GM23248 (cell line): ENCODE results near the gene GRB14. TPM values are rescaled to one million over a fixed set of nuclear protein-coding genes. Genes with fewer than 3 reads are reported as not detected.

Source experiments
- DNase-seq: peaks from one replicate; pipeline ENCODE4 v3.0.0-alpha.2; 2015
- H2AFZ ChIP-seq: fragments of 200-600 bp; sonication (generic); 2 replicates; pipeline ENCODE4 v1.6.1; 2016; ENCODE audit warnings: antibody characterized with exemption
- H3F3A ChIP-seq: fragments of 200-600 bp; sonication (generic); 2 replicates; pipeline ENCODE4 v1.6.1; 2016; ENCODE audit warnings: mild to moderate bottlenecking, antibody characterized with exemption, mixed run types; ENCODE audit not compliant: insufficient read depth
- H3K27ac ChIP-seq: fragments of 200-600 bp; sonication (generic); 2 replicates; pipeline ENCODE4 v1.5.1; 2016; ENCODE audit warnings: mild to moderate bottlenecking
- H3K27me3 ChIP-seq: fragments of 200-600 bp; sonication (generic); replicated peaks from 2 replicates; pipeline ENCODE4 v1.6.1; 2016; ENCODE audit warnings: mild to moderate bottlenecking; ENCODE audit not compliant: insufficient read depth
- H3K36me3 ChIP-seq: fragments of 200-600 bp; sonication (generic); 2 replicates; pipeline ENCODE4 v1.6.1; 2016; ENCODE audit warnings: low read depth, mild to moderate bottlenecking
- H3K4me1 ChIP-seq: fragments of 200-600 bp; sonication (generic); 2 replicates; pipeline ENCODE4 v1.6.1; 2016; ENCODE audit warnings: mild to moderate bottlenecking; ENCODE audit not compliant: insufficient read depth
- H3K4me2 ChIP-seq: fragments of 200-600 bp; sonication (generic); one replicate; pipeline ENCODE4 v1.6.1; 2016; ENCODE audit warnings: mild to moderate bottlenecking; ENCODE audit not compliant: unreplicated experiment
- H3K4me3 ChIP-seq: fragments of 200-600 bp; sonication (generic); 2 replicates; pipeline ENCODE4 v1.5.1; 2016; ENCODE audit warnings: mild to moderate bottlenecking
- H3K79me2 ChIP-seq: fragments of 200-600 bp; sonication (generic); 2 replicates; pipeline ENCODE4 v1.6.1; 2016; ENCODE audit warnings: mild to moderate bottlenecking; ENCODE audit not compliant: insufficient read depth
- H3K9ac ChIP-seq: fragments of 200-600 bp; sonication (generic); 2 replicates; pipeline ENCODE4 v1.6.1; 2016; ENCODE audit warnings: mild to moderate bottlenecking
- H3K9me2 ChIP-seq: fragments of 200-600 bp; sonication (generic); 2 replicates; pipeline ENCODE4 v1.6.1; 2016; ENCODE audit warnings: mixed run types, mild to moderate bottlenecking, moderate library complexity; ENCODE audit not compliant: insufficient read depth
- H3K9me3 ChIP-seq: fragments of 200-600 bp; sonication (generic); one replicate; pipeline ENCODE4 v1.6.1; 2017; ENCODE audit warnings: low read depth
- H4K20me1 ChIP-seq: fragments of 200-600 bp; sonication (generic); 2 replicates; pipeline ENCODE4 v1.6.0; 2016; ENCODE audit not compliant: insufficient read depth
- EZH2 ChIP-seq: fragments of 200-600 bp; sonication (generic); IDR thresholded peaks from 2 replicates; pipeline ENCODE4 v1.6.1; 2018; ENCODE audit warnings: antibody characterized with exemption, mild to moderate bottlenecking; ENCODE audit not compliant: insufficient read depth, poor library complexity, severe bottlenecking
- EZH2phosphoT487 ChIP-seq: fragments of 200-600 bp; sonication (generic); IDR thresholded peaks from 2 replicates; pipeline ENCODE4 v1.6.1; 2018; ENCODE audit warnings: antibody characterized with exemption, moderate library complexity, mild to moderate bottlenecking, low read depth; ENCODE audit not compliant: insufficient read depth
- WGBS, 2 experiments: methylation state at CpG; one replicate each; pipeline ENCODE4 v1.1.6; 2015 to 2017; ENCODE audit warnings: low lambda C conversion rate in 2 of 2, low coverage in 1 of 2; ENCODE audit errors: missing lambda C conversion rate in 2 of 2; 5-methylcytosine and 5-hydroxymethylcytosine counted together
- in situ Hi-C: fragments of 300-500 bp; cut with MboI; formaldehyde crosslinking; loops from 2 replicates; pipeline ENCODE4 v1.15.0; 2020
- polyA plus RNA-seq: library from polyadenylated mRNA; unstranded; fragments of >200 nt; fragmentation: Nextera tagmentation; extraction: Ambion mirVana; gene quantifications from 2 replicates; pipeline ENCODE4 v1.2.1, GENCODE V29; 2016
- total RNA-seq: library from RNA; depleted of rRNA; stranded (reverse); fragments of >200 nt; shearing (Covaris generic); gene quantifications from 2 replicates; pipeline ENCODE4 v1.2.3, GENCODE V29; 2014

GRB14 gene
- total and polyA plus RNA-seq, 2 experiments from 2014 or later = 0.23 TPM; not detected in 1

- WGBS, 2 experiments = 44 to 49% methylated on average over 3 of the region's 3 CpGs
- Histone ChIP-seq H2AFZ (no peak overlapping the region), H3F3A (no peaks in the 10 kb centered on the region), H3K27me3 (no peaks in the 10 kb centered on the region), H3K4me3 (no peak overlapping the region), H3K36me3 (no peaks in the 10 kb centered on the region), H3K9me2 (no peaks in the 10 kb centered on the region), H3K9me3 (no peaks in the 10 kb centered on the region), H3K4me2 (no peak overlapping the region), H3K4me1 (no peaks in the 10 kb centered on the region), H3K9ac (no peak overlapping the region), H3K27ac (no peak overlapping the region), H3K79me2 (no peaks in the 10 kb centered on the region), H4K20me1 (no peaks in the 10 kb centered on the region)
- in situ Hi-C loops = loop anchor here (25.0 kb wide), 1 partner anchor 1309 kb away; no protein-coding TSS in a partner anchor
- no peak for TF ChIP-seq EZH2
- TF ChIP-seq EZH2phosphoT487 = no peak
- no peak for DNase-seq
These were observed 124.9 kb downstream of the GRB14 start for GRCh38 chr2:164496421-164496820.

GRCh38 chr2:164495491-164496223, 125.6 kb downstream of the GRB14 start:
- H3K4me2 ChIP-seq = peak overlapping the region; percentile 21
- no peaks in the 10 kb centered on the region for H3K9me3 ChIP-seq
- in situ Hi-C loops = loop anchor here (25.0 kb wide), 1 partner anchor 1308 kb away; no protein-coding TSS in a partner anchor

GRCh38 chr2:164485541-164485940, 135.7 kb downstream of the GRB14 start:
- no peaks in the 10 kb centered on the region for H4K20me1 ChIP-seq
- H3K27ac ChIP-seq = no peak overlapping the region
- H3F3A ChIP-seq = no peaks in the 10 kb centered on the region
- no peak overlapping the region for H2AFZ ChIP-seq
- peak; percentile 10 for DNase-seq
- no peaks in the 10 kb centered on the region for H3K9me2 ChIP-seq
- TF ChIP-seq EZH2 (no peak), EZH2phosphoT487 (no peak)
- no peak overlapping the region for H3K9ac ChIP-seq
- H3K36me3 ChIP-seq = no peaks in the 10 kb centered on the region
- H3K27me3 ChIP-seq = no peaks in the 10 kb centered on the region; the same call in 1 of the 2 replicates
- in situ Hi-C loops = loop anchor here (25.0 kb wide), 1 partner anchor 1298 kb away; no protein-coding TSS in a partner anchor
- H3K4me1 ChIP-seq = 0 out of 2 replicates have a peak, but pooled peaks cover 5% of the 10 kb centered on the region
- H3K4me3 ChIP-seq = no peak overlapping the region
- no peak overlapping the region for H3K4me2 ChIP-seq
- H3K79me2 ChIP-seq = no peaks in the 10 kb centered on the region
- H3K9me3 ChIP-seq = no peaks in the 10 kb centered on the region
- 0 to 10% methylated on average over 1 of the region's 1 CpG for WGBS, 2 experiments

More at GRCh38 chr2:164495491-164496223, 125.6 kb downstream of the GRB14 start:
- Histone ChIP-seq H3K36me3 (no peaks in the 10 kb centered on the region), H3K79me2 (no peaks in the 10 kb centered on the region), H3K27ac (no peak overlapping the region), H3K27me3 (no peaks in the 10 kb centered on the region), H3F3A (no peaks in the 10 kb centered on the region), H3K9me2 (no peaks in the 10 kb centered on the region), H3K4me3 (no peak overlapping the region), H4K20me1 (no peaks in the 10 kb centered on the region), H3K9ac (no peak overlapping the region), H2AFZ (peak overlapping the region; percentile 25; the same call in 1 of the 2 replicates), H3K4me1 (no peaks in the 10 kb centered on the region)
- 3 to 4% methylated on average over 6 of the region's 6 CpGs for WGBS, 2 experiments
- DNase-seq = peak; percentile 78
- TF ChIP-seq EZH2 (no peak), EZH2phosphoT487 (no peak)

- no peak for TF ChIP-seq EZH2
- Histone ChIP-seq H3K27ac (no peak overlapping the region), H3K36me3 (no peaks in the 10 kb centered on the region), H3K9me3 (no peaks in the 10 kb centered on the region), H3K4me3 (no peak overlapping the region), H2AFZ (no peak overlapping the region), H3K9me2 (no peaks in the 10 kb centered on the region), H4K20me1 (no peaks in the 10 kb centered on the region), H3K4me2 (no peak overlapping the region), H3K27me3 (no peaks in the 10 kb centered on the region), H3K9ac (no peak overlapping the region), H3F3A (no peaks in the 10 kb centered on the region), H3K79me2 (no peaks in the 10 kb centered on the region), H3K4me1 (no peaks in the 10 kb centered on the region)
- peak; percentile 48 for DNase-seq
- in situ Hi-C loops = loop anchor here (25.0 kb wide), 1 partner anchor 1292 kb away; no protein-coding TSS in a partner anchor
- WGBS, 2 experiments = 30 to 40% methylated on average over 2 of the region's 2 CpGs
These were observed 141.8 kb downstream of the GRB14 start for GRCh38 chr2:164479460-164479859.
